ENCODE results near the gene FAM3C. TPM values are rescaled to one million over a fixed set of nuclear protein-coding genes. Genes with fewer than 3 reads are reported as not detected.

The FAM3C gene
- total and polyA plus RNA-seq, 4 donors = 16.5 to 32.3 (median 22.5) TPM

DNA sequence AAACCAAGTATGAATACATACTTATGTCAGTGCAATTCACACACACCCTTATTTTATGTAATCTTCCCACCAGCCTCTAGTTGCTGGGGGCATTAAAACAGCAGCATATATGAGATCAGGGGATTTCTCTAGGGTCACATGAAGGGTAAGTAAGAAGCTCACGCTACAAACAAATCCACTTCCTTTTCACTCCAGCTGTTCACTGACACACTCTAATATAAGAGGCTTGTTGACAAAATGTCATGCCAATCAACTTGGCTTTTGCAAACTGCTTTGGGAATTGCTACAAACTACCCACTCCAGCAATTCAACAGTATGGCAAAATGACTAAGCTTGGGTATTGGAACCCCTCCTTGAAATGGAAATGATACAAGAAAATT lies 10.3 kb downstream of the FAM3C start:
- Histone ChIP-seq H3K9ac (ENCODE audit: low read depth in 1 of 2, low read length in 2 of 2) (no peak overlapping the region), H3K4me3 (ENCODE audit: low read depth in 1 of 3, low read length in 3 of 3) (no peak overlapping the region), H3K9me3 (ENCODE audit: control insufficient read depth in 4 of 4, low read length in 3 of 4) (no peaks in the 10 kb centered on the region), H3K4me1 (ENCODE audit: control insufficient read depth in 4 of 4, insufficient read depth in 4 of 4, low read length in 3 of 4) (peaks cover 0 to 8% (median 0%) of the 10 kb centered on the region in 4 donors), H3K36me3 (ENCODE audit: control insufficient read depth in 4 of 4, insufficient read depth in 3 of 4, low read depth in 1 of 4, low read length in 3 of 4) (peaks cover 0 to 1% (median 0%) of the 10 kb centered on the region in 4 donors), H3K27ac (ENCODE audit: low read depth in 1 of 2, low read length in 2 of 2) (no peak overlapping the region), H3K27me3 (ENCODE audit: control insufficient read depth in 4 of 4, insufficient read depth in 4 of 4, low read length in 3 of 4) (no peaks in the 10 kb centered on the region)
- 52% methylated on average over 1 of the region's 1 CpG for WGBS
- DNase-seq (ENCODE audit: low spot score) = no peak
- no peak for TF ChIP-seq HNF4A (conservative IDR thresholded peaks at IDR 0.05)
- TF ChIP-seq, protein P1, sequence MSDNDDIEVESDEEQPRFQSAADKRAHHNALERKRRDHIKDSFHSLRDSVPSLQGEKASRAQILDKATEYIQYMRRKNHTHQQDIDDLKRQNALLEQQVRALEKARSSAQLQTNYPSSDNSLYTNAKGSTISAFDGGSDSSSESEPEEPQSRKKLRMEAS (IDR thresholded peaks at IDR 0.05) = no peak
- TF ChIP-seq, protein P2, sequence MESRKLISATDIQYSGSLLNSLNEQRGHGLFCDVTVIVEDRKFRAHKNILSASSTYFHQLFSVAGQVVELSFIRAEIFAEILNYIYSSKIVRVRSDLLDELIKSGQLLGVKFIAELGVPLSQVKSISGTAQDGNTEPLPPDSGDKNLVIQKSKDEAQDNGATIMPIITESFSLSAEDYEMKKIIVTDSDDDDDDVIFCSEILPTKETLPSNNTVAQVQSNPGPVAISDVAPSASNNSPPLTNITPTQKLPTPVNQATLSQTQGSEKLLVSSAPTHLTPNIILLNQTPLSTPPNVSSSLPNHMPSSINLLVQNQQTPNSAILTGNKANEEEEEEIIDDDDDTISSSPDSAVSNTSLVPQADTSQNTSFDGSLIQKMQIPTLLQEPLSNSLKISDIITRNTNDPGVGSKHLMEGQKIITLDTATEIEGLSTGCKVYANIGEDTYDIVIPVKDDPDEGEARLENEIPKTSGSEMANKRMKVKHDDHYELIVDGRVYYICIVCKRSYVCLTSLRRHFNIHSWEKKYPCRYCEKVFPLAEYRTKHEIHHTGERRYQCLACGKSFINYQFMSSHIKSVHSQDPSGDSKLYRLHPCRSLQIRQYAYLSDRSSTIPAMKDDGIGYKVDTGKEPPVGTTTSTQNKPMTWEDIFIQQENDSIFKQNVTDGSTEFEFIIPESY (IDR thresholded peaks at IDR 0.05) = no peak
- TF ChIP-seq, protein P3, sequence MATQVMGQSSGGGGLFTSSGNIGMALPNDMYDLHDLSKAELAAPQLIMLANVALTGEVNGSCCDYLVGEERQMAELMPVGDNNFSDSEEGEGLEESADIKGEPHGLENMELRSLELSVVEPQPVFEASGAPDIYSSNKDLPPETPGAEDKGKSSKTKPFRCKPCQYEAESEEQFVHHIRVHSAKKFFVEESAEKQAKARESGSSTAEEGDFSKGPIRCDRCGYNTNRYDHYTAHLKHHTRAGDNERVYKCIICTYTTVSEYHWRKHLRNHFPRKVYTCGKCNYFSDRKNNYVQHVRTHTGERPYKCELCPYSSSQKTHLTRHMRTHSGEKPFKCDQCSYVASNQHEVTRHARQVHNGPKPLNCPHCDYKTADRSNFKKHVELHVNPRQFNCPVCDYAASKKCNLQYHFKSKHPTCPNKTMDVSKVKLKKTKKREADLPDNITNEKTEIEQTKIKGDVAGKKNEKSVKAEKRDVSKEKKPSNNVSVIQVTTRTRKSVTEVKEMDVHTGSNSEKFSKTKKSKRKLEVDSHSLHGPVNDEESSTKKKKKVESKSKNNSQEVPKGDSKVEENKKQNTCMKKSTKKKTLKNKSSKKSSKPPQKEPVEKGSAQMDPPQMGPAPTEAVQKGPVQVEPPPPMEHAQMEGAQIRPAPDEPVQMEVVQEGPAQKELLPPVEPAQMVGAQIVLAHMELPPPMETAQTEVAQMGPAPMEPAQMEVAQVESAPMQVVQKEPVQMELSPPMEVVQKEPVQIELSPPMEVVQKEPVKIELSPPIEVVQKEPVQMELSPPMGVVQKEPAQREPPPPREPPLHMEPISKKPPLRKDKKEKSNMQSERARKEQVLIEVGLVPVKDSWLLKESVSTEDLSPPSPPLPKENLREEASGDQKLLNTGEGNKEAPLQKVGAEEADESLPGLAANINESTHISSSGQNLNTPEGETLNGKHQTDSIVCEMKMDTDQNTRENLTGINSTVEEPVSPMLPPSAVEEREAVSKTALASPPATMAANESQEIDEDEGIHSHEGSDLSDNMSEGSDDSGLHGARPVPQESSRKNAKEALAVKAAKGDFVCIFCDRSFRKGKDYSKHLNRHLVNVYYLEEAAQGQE (IDR thresholded peaks at IDR 0.05) = no peak
- no peak for TF ChIP-seq SP1 (IDR thresholded peaks at IDR 0.05)
- no peak for TF ChIP-seq GABPA (IDR thresholded peaks at IDR 0.05 in 1 of 2, conservative IDR thresholded peaks at IDR 0.05 in 1 of 2)
- TF ChIP-seq TAF1 (conservative IDR thresholded peaks at IDR 0.05) = no peak
- TF ChIP-seq, protein P4, sequence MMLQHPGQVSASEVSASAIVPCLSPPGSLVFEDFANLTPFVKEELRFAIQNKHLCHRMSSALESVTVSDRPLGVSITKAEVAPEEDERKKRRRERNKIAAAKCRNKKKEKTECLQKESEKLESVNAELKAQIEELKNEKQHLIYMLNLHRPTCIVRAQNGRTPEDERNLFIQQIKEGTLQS (IDR thresholded peaks at IDR 0.05) = no peak
- no peak for TF ChIP-seq FOXA1 (IDR thresholded peaks at IDR 0.05)
- TF ChIP-seq FOXA2 (IDR thresholded peaks at IDR 0.05) = no peak
- TF ChIP-seq JUND (IDR thresholded peaks at IDR 0.05) = no peak
- TF ChIP-seq RAD21 (IDR thresholded peaks at IDR 0.05) = no peak

GRCh38 chr7:121385056-121385799 lies 10.9 kb downstream of the FAM3C start:
- no peak for DNase-seq (ENCODE audit: low spot score)
- H3K9ac ChIP-seq (ENCODE audit: low read depth in 1 of 2, low read length in 2 of 2) = no peak overlapping the region
- H3K36me3 ChIP-seq (ENCODE audit: control insufficient read depth in 4 of 4, insufficient read depth in 3 of 4, low read depth in 1 of 4, low read length in 3 of 4) = peaks cover 0 to 1% (median 0%) of the 10 kb centered on the region in 4 donors
- TF ChIP-seq RXRA (IDR thresholded peaks at IDR 0.05) (no peak), TAF1 (conservative IDR thresholded peaks at IDR 0.05) (no peak), EGR1 (IDR thresholded peaks at IDR 0.05; ENCODE audit: low read depth in 2 of 2) (no peak), YY1 (IDR thresholded peaks at IDR 0.05) (no peak), SP1 (IDR thresholded peaks at IDR 0.05) (no peak), HNF4G (IDR thresholded peaks at IDR 0.05) (no peak)
- TF ChIP-seq, protein P4 (IDR thresholded peaks at IDR 0.05) = no peak
- no peaks in the 10 kb centered on the region for H3K27me3 ChIP-seq (ENCODE audit: control insufficient read depth in 4 of 4, insufficient read depth in 4 of 4, low read length in 3 of 4)
- 91% methylated on average over 4 of the region's 4 CpGs for WGBS
- H3K4me3 ChIP-seq (ENCODE audit: low read depth in 1 of 3, low read length in 3 of 3) = no peak overlapping the region
- no peak overlapping the region for H3K27ac ChIP-seq (ENCODE audit: low read depth in 1 of 2, low read length in 2 of 2)
- no peaks in the 10 kb centered on the region for H3K9me3 ChIP-seq (ENCODE audit: control insufficient read depth in 4 of 4, low read length in 3 of 4)
- H3K4me1 ChIP-seq (ENCODE audit: control insufficient read depth in 4 of 4, insufficient read depth in 4 of 4, low read length in 3 of 4) = peaks cover 0 to 8% (median 0%) of the 10 kb centered on the region in 4 donors
